HepG2 (cell line): ENCODE measurements around the gene AHCYL1. TPM values are rescaled to one million over a fixed set of nuclear protein-coding genes. Genes with fewer than 3 reads are reported as not detected.

ENCODE experiments used
- AGO2 ChIP-seq: fragments of 200-400 bp; formaldehyde crosslinking; optimal IDR thresholded peaks from 2 replicates; pipeline ENCODE3; 2017; ENCODE audit warnings: mild to moderate bottlenecking, low read depth, low read length, moderate library complexity
- ATF2 ChIP-seq: sonication (generic); formaldehyde crosslinking; IDR thresholded peaks from 2 replicates; pipeline ENCODE4 v1.4.0; 2020; ENCODE audit warnings: missing genetic modification reagents
- FOSL1 ChIP-seq: sonication (generic); formaldehyde crosslinking; IDR thresholded peaks from 2 replicates; pipeline ENCODE4 v1.9.0; 2021; ENCODE audit warnings: missing genetic modification reagents, borderline replicate concordance
- HDAC6 ChIP-seq: fragments of 200-600 bp; sonication (generic); IDR thresholded peaks from 2 replicates; pipeline ENCODE4 v1.7.0; 2017; ENCODE audit warnings: mild to moderate bottlenecking, antibody characterized with exemption, low read length, low read depth
- MXD1 ChIP-seq: sonication (generic); formaldehyde crosslinking; IDR thresholded peaks from 2 replicates; pipeline ENCODE4 v1.4.0; 2020; ENCODE audit warnings: mild to moderate bottlenecking, missing genetic modification reagents
- NCOA1 ChIP-seq: sonication (generic); formaldehyde crosslinking; IDR thresholded peaks from 2 replicates; pipeline ENCODE4 v1.9.0; 2021; ENCODE audit warnings: missing genetic modification reagents
- NR1H2 ChIP-seq: sonication (generic); formaldehyde crosslinking; IDR thresholded peaks from 2 replicates; pipeline ENCODE4 v1.8.1; 2022; ENCODE audit warnings: low read depth, missing genetic modification reagents, borderline replicate concordance
- NR2F1 ChIP-seq, 2 experiments: fragments of 450-650 bp in 1 of 2; formaldehyde crosslinking in 1 of 2; IDR thresholded peaks; 2 replicates each; pipeline versions ENCODE4 v1.5.0 to v1.6.1; 2016 to 2020; ENCODE audit warnings: mild to moderate bottlenecking in 1 of 2, missing compliant biosample characterization in 1 of 2, missing genetic modification reagents in 1 of 2, moderate library complexity in 1 of 2
- SIX4 ChIP-seq: sonication (generic); formaldehyde crosslinking; IDR thresholded peaks from 2 replicates; pipeline ENCODE4 v1.4.0; 2020; ENCODE audit warnings: missing genetic modification reagents
- SMC3 ChIP-seq: IDR thresholded peaks from 2 replicates; pipeline ENCODE4 v1.6.1; 2011; ENCODE audit warnings: low read length, improper control_type of control experiment
- SNAPC2 ChIP-seq: sonication (generic); formaldehyde crosslinking; IDR thresholded peaks from 2 replicates; pipeline ENCODE4 v1.8.1; 2022; ENCODE audit warnings: mild to moderate bottlenecking, missing genetic modification reagents
- YY1 ChIP-seq: IDR thresholded peaks from 2 replicates; pipeline ENCODE4 v1.6.1; 2011; ENCODE audit warnings: low read length, low read depth, moderate library complexity, mild to moderate bottlenecking; ENCODE audit not compliant: insufficient read depth, insufficient replicate concordance
- ZBTB33 ChIP-seq: sonication (generic); formaldehyde crosslinking; IDR thresholded peaks from 2 replicates; pipeline ENCODE4 v1.4.0; 2020; ENCODE audit warnings: missing genetic modification reagents
- ZNF496 ChIP-seq: sonication (generic); formaldehyde crosslinking; IDR thresholded peaks from 2 replicates; pipeline ENCODE4 v1.8.1; 2023; ENCODE audit warnings: mild to moderate bottlenecking, moderate library complexity, missing genetic modification reagents; ENCODE audit not compliant: insufficient replicate concordance
- ZNF790 ChIP-seq: sonication (generic); formaldehyde crosslinking; IDR thresholded peaks from 2 replicates; pipeline ENCODE4 v1.8.0; 2022; ENCODE audit warnings: missing genetic modification reagents, mild to moderate bottlenecking, borderline replicate concordance
- polyA plus RNA-seq, 8 experiments: library from polyadenylated mRNA; depleted of rRNA in 3 of 8; stranded (reverse) in 7 of 8; unstranded in 1 of 8; fragments of >200 nt; fragmentation: Illumina TruSeq in 4 of 8; extraction: Trizol in 4 of 8; gene quantifications; 2 replicates each; pipeline versions ENCODE4 v1.2.1 to v1.2.3, GENCODE V29; 2011 to 2016; ENCODE audit warnings: low read depth in 4 of 8, missing spikeins in 1 of 8, mixed read lengths in 1 of 8; ENCODE audit not compliant: insufficient read depth in 1 of 8
- total RNA-seq, 5 experiments: library from RNA; depleted of rRNA; stranded (reverse); fragments of >200 nt; fragmentation: Illumina TruSeq; extraction: Trizol; gene quantifications; 2 replicates each; pipeline ENCODE4 v1.2.3, GENCODE V29; 2016; ENCODE audit warnings: low read depth in 1 of 5
- TF ChIP-seq, protein P1 (sequence below): IDR thresholded peaks from 2 replicates; pipeline ENCODE4 v1.6.1; 2012; ENCODE audit warnings: low read depth, low read length, improper control_type of control experiment
- TF ChIP-seq, protein P2 (sequence below): sonication (generic); formaldehyde crosslinking; IDR thresholded peaks from 2 replicates; pipeline ENCODE4 v1.5.0; 2020; ENCODE audit warnings: mild to moderate bottlenecking, missing genetic modification reagents
- TF ChIP-seq, protein P3 (sequence below): sonication (generic); formaldehyde crosslinking; IDR thresholded peaks from 2 replicates; pipeline ENCODE4 v1.5.0; 2020; ENCODE audit warnings: mild to moderate bottlenecking, missing genetic modification reagents

The AHCYL1 gene
- total and polyA plus RNA-seq, 2 of the 13 experiments (the other 11 are each of a cell fraction or from before 2014, with no cell fraction given) = 40.9 to 76.3 TPM

DNA sequence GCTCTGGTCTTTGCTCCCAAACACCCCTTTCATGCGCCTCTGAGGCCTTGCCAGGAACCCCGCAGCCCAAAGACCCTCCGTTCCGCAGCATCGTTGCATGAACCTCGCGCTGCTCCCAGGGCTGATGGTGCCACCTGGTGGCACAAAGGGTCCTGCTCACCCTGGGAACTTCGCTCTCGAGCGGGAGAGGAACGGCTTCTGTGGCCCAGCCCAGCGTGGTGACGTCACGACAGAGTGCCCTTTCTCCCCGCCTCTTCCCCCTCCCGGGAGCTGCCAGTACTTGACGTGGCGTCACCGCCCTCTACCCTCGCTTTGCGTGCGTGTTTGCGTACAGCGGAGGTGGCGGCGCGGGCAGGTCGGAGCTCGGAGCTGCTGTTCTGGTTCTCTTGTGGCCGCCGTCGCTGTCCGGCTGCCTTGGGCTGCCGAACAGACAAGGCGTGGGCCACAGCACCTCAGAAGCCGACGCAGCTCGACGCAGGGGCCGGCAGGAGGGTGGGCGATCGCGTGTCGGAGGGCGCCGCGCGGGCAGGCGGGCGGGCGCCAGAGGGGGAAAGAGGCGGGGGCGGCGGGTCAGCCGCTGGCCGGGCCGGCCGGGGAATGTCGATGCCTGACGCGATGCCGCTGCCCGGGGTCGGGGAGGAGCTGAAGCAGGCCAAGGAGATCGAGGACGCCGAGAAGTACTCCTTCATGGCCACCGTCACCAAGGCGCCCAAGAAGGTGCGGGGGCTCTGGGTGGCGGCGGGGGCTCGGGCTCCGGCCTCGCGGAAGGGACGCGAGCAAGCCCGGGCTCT, at the start of gene AHCYL1 (continued):
- peak; percentile 95 for TF ChIP-seq ATF2 (CRISPR knock-in tag)
- no peak for TF ChIP-seq FOSL1 (CRISPR knock-in tag)
- peak; percentile 63 for TF ChIP-seq AGO2
- TF ChIP-seq SIX4 = peak; percentile 56; the same call in 1 of the 2 replicates
- TF ChIP-seq MXD1 (CRISPR knock-in tag) = peak; percentile 70
- TF ChIP-seq ZNF496 (CRISPR knock-in tag) = no peak
- peak; percentile 90; the same call in 1 of the 2 replicates for TF ChIP-seq SNAPC2 (CRISPR knock-in tag)
- no peak for TF ChIP-seq ZNF790 (CRISPR knock-in tag)
- TF ChIP-seq, protein P1, sequence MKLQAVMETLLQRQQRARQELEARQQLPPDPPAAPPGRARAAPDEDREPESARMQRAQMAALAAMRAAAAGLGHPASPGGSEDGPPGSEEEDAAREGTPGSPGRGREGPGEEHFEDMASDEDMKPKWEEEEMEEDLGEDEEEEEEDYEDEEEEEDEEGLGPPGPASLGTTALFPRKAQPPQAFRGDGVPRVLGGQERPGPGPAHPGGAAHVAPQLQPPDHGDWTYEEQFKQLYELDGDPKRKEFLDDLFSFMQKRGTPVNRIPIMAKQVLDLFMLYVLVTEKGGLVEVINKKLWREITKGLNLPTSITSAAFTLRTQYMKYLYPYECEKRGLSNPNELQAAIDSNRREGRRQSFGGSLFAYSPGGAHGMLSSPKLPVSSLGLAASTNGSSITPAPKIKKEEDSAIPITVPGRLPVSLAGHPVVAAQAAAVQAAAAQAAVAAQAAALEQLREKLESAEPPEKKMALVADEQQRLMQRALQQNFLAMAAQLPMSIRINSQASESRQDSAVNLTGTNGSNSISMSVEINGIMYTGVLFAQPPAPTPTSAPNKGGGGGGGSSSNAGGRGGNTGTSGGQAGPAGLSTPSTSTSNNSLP = 0 out of 2 replicates have a peak, but pooled peaks have one; percentile 25
- TF ChIP-seq SMC3 = peak; percentile 73
- TF ChIP-seq, protein P2, sequence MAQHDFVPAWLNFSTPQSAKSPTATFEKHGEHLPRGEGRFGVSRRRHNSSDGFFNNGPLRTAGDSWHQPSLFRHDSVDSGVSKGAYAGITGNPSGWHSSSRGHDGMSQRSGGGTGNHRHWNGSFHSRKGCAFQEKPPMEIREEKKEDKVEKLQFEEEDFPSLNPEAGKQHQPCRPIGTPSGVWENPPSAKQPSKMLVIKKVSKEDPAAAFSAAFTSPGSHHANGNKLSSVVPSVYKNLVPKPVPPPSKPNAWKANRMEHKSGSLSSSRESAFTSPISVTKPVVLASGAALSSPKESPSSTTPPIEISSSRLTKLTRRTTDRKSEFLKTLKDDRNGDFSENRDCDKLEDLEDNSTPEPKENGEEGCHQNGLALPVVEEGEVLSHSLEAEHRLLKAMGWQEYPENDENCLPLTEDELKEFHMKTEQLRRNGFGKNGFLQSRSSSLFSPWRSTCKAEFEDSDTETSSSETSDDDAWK = no peak
- peak; percentile 80; the same call in 1 of the 2 replicates for TF ChIP-seq NCOA1 (CRISPR knock-in tag)
- TF ChIP-seq ZBTB33 (CRISPR knock-in tag) = peak; percentile 60
- TF ChIP-seq NR1H2 (CRISPR knock-in tag) = peak; percentile 68; the same call in 1 of the 2 replicates
- no peak for TF ChIP-seq HDAC6
- peak; percentile 95 for TF ChIP-seq YY1
- no peak for TF ChIP-seq NR2F1 (CRISPR knock-in tag; IDR thresholded peaks at IDR 0.05)
- TF ChIP-seq, protein P3, sequence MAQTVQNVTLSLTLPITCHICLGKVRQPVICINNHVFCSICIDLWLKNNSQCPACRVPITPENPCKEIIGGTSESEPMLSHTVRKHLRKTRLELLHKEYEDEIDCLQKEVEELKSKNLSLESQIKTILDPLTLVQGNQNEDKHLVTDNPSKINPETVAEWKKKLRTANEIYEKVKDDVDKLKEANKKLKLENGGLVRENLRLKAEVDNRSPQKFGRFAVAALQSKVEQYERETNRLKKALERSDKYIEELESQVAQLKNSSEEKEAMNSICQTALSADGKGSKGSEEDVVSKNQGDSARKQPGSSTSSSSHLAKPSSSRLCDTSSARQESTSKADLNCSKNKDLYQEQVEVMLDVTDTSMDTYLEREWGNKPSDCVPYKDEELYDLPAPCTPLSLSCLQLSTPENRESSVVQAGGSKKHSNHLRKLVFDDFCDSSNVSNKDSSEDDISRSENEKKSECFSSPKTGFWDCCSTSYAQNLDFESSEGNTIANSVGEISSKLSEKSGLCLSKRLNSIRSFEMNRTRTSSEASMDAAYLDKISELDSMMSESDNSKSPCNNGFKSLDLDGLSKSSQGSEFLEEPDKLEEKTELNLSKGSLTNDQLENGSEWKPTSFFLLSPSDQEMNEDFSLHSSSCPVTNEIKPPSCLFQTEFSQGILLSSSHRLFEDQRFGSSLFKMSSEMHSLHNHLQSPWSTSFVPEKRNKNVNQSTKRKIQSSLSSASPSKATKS (CRISPR knock-in tag) = no peak
